Measurements from ENCODE around the gene RIOK3. TPM values are rescaled to one million over a fixed set of nuclear protein-coding genes. Genes with fewer than 3 reads are reported as not detected.
"Not testable (repeated sequence)": the region's sequence is repeated elsewhere in the genome, so short reads cannot be mapped to it uniquely, and the experiment has no call there.

The RIOK3 gene
- total RNA-seq, 4 donors from 2014 or later, result 77.3 to 220 (median 114) TPM

- H3K4me3 ChIP-seq, result no peak overlapping the region
- H3K9me3 ChIP-seq, result no peaks in the 10 kb centered on the region
- H3K36me3 ChIP-seq, result no peaks in the 10 kb centered on the region
- TF ChIP-seq CTCF (IDR thresholded peaks at IDR 0.05 in 4 of 5, conservative IDR thresholded peaks at IDR 0.05 in 1 of 5), result no peak
- no peak for TF ChIP-seq POLR2A (IDR thresholded peaks at IDR 0.05)
- intact Hi-C loops (cut with DNase I; ENCODE audit: low total_unique reads), result no loop called here
- no peaks in the 10 kb centered on the region for H3K27me3 ChIP-seq
- peaks cover 0 to 5% of the 10 kb centered on the region in 2 donors for H3K4me1 ChIP-seq
- peak; percentile 91 to 94 for ATAC-seq
- peak; percentile 65 to 75 for DNase-seq
- H3K27ac ChIP-seq, result no peak overlapping the region
- in situ Hi-C loops (cut with MboI; ENCODE audit: low sequenced_read_pairs in 4 of 4), result loop anchor here in 1 of 4 donors (25.0 kb wide), 1 partner anchor 486 kb away; the partner anchor contains the start of gene RBBP8
Measured at GRCh38 chr18:23422751-23423418, 30.2 kb upstream of the RIOK3 start.

GRCh38 chr18:23424616-23425015 lies 28.5 kb upstream of the RIOK3 start:
- Histone ChIP-seq H3K36me3 (no peaks in the 10 kb centered on the region), H3K4me3 (no peak overlapping the region), H3K27me3 (no peaks in the 10 kb centered on the region), H3K9me3 (no peaks in the 10 kb centered on the region), H3K27ac (no peak overlapping the region), H3K4me1 (peaks cover 0 to 5% of the 10 kb centered on the region in 2 donors)
- ATAC-seq (no peak), DNase-seq (no peak)
- intact Hi-C loops (cut with DNase I; ENCODE audit: low total_unique reads) (no loop called here), in situ Hi-C loops (cut with MboI; ENCODE audit: low sequenced_read_pairs in 4 of 4) (loop anchor here in 2 of 4 donors (25.0 kb wide), 2 partner anchors 187 to 487 kb away; partner anchors contain the start of gene RBBP8 (in 1 of the 2))
- TF ChIP-seq CTCF (IDR thresholded peaks at IDR 0.05 in 4 of 5, conservative IDR thresholded peaks at IDR 0.05 in 1 of 5) (no peak), POLR2A (IDR thresholded peaks at IDR 0.05) (no peak)

GRCh38 chr18:23428821-23429220 lies 24.3 kb upstream of the RIOK3 start:
- H3K9me3 ChIP-seq, result no peaks in the 10 kb centered on the region
- no peak for ATAC-seq
- H3K36me3 ChIP-seq, result no peaks in the 10 kb centered on the region
- no peak overlapping the region for H3K4me3 ChIP-seq
- intact Hi-C loops (cut with DNase I; ENCODE audit: low total_unique reads), result no loop called here
- no peak for TF ChIP-seq CTCF (IDR thresholded peaks at IDR 0.05 in 4 of 5, conservative IDR thresholded peaks at IDR 0.05 in 1 of 5)
- no peak for TF ChIP-seq POLR2A (IDR thresholded peaks at IDR 0.05)
- no peaks in the 10 kb centered on the region for H3K27me3 ChIP-seq
- in situ Hi-C loops (cut with MboI; ENCODE audit: low sequenced_read_pairs in 4 of 4), result loop anchor here in 1 of 4 donors (25.0 kb wide), 1 partner anchor 192 kb away; no protein-coding TSS in a partner anchor
- no peaks in the 10 kb centered on the region for H3K4me1 ChIP-seq
- no peak overlapping the region for H3K27ac ChIP-seq
- DNase-seq, result no peak

GRCh38 chr18:23429538-23429937 lies 23.5 kb upstream of the RIOK3 start:
- H3K9me3 ChIP-seq; H3K27ac ChIP-seq; H3K27me3 ChIP-seq; H3K4me3 ChIP-seq; H3K36me3 ChIP-seq; DNase-seq; H3K4me1 ChIP-seq; ATAC-seq; intact Hi-C loops (cut with DNase I; ENCODE audit: low total_unique reads): not testable (repeated sequence)
- in situ Hi-C loops (cut with MboI; ENCODE audit: low sequenced_read_pairs in 4 of 4), result loop anchor here in 1 of 4 donors (25.0 kb wide), 1 partner anchor 192 kb away; no protein-coding TSS in a partner anchor

GRCh38 chr18:23433360-23433759 lies 19.7 kb upstream of the RIOK3 start:
- in situ Hi-C loops (cut with MboI; ENCODE audit: low sequenced_read_pairs in 4 of 4), result loop anchor here in 1 of 4 donors (25.0 kb wide), 1 partner anchor 196 kb away; no protein-coding TSS in a partner anchor
- ATAC-seq, result no peak

More at GRCh38 chr18:23433360-23433759, 19.7 kb upstream of the RIOK3 start:
- TF ChIP-seq CTCF (IDR thresholded peaks at IDR 0.05 in 4 of 5, conservative IDR thresholded peaks at IDR 0.05 in 1 of 5) (no peak), POLR2A (IDR thresholded peaks at IDR 0.05) (no peak)
- H3K27me3 ChIP-seq, result no peaks in the 10 kb centered on the region
- no peaks in the 10 kb centered on the region for H3K9me3 ChIP-seq
- no peak for DNase-seq
- H3K27ac ChIP-seq, result no peak overlapping the region
- H3K36me3 ChIP-seq, result no peaks in the 10 kb centered on the region
- intact Hi-C loops (cut with DNase I; ENCODE audit: low total_unique reads), result loop anchor here (10.0 kb wide), 1 partner anchor 499 kb away; the partner anchor contains the start of gene RBBP8
- no peak overlapping the region for H3K4me3 ChIP-seq
- H3K4me1 ChIP-seq, result peaks cover 8 to 15% of the 10 kb centered on the region in 2 donors
